Right cardiac atrium (tissue), 5 donors: ENCODE results near the gene MYCL. TPM values are rescaled to one million over a fixed set of nuclear protein-coding genes. Genes with fewer than 3 reads are reported as not detected.
"Not testable (repeated sequence)": the region's sequence is repeated elsewhere in the genome, so short reads cannot be mapped to it uniquely, and the experiment has no call there.

Experiments used
- ATAC-seq, 2 donors: fragments of 200-7000 bp; cut with Tn5 transposase; one replicate each; pipeline versions ENCODE4 v1.8.0 to v1.9.1; 2020; ENCODE audit warnings: moderate library complexity in 2 of 2, mild to moderate bottlenecking in 1 of 2
- DNase-seq, 3 donors: peaks; one replicate each; pipeline ENCODE4 v3.0.0-alpha.2; 2020
- H3K27ac ChIP-seq: one replicate; pipeline ENCODE4 v1.5.1; 2013; ENCODE audit warnings: mild to moderate bottlenecking, low read length, control low read depth, moderate library complexity
- H3K27me3 ChIP-seq: one replicate; pipeline ENCODE4 v1.6.1; 2013; ENCODE audit not compliant: control insufficient read depth, insufficient read depth
- H3K4me1 ChIP-seq: one replicate; pipeline ENCODE4 v1.6.1; 2013; ENCODE audit warnings: low read length; ENCODE audit not compliant: control insufficient read depth, insufficient read depth
- H3K4me3 ChIP-seq: one replicate; pipeline ENCODE4 v1.5.1; 2013; ENCODE audit warnings: low read length, control low read depth
- H3K9me3 ChIP-seq: one replicate; pipeline ENCODE4 v1.6.1; 2013; ENCODE audit warnings: low read length; ENCODE audit not compliant: control insufficient read depth
- WGBS: extraction: QIAGEN DNeasy Blood & Tissue Kit; methylation state at CpG from one replicate; pipeline ENCODE4 v1.1.7; 2013; 5-methylcytosine and 5-hydroxymethylcytosine counted together
- intact Hi-C, 4 donors: fragments of 100-400 bp; cut with DNase I; formaldehyde crosslinking; loops; one replicate each; pipeline versions ENCODE4 v1.11.0 to v1.14.0; 2022 to 2023
- polyA plus RNA-seq: library from polyadenylated mRNA; stranded (reverse); fragments of 200-250 nt; gene quantifications from one replicate; pipeline ENCODE4 v1.2.3, GENCODE V29; 2013
- total RNA-seq, 4 donors: library from RNA; stranded (reverse); fragmentation: NEBNext Ultra II Directional; extraction: Animal tissue kit (Norgen Biotek cat#: 25700); gene quantifications; one replicate each; pipeline ENCODE4 v1.2.1, GENCODE V29; 2021
- donor health status: healthy with polysubstance abuse.
- donor health status: DM: no; HTN: yes; CAD: no.
- donor health status: DM: no; HTN: no; CAD: no.
- donor health status: DM: no; HTN: yes; CAD: no; lungs with severe emphysema.
- donor health status: DM: yes; HTN: yes; CAD: no.

MYCL gene
- total and polyA plus RNA-seq, 5 donors, result 0.23 to 0.97 (median 0.51) TPM

GRCh38 chr1:39915499-39916129, 13.9 kb upstream of the MYCL start:
- intact Hi-C loops, result loop anchor here in 2 of 4 donors (5.0 kb wide), 2 partner anchors 52 to 57 kb away; no protein-coding TSS in a partner anchor
- Histone ChIP-seq H3K9me3 (no peaks in the 10 kb centered on the region), H3K4me1 (no peaks in the 10 kb centered on the region), H3K27me3 (no peaks in the 10 kb centered on the region), H3K27ac (no peak overlapping the region), H3K4me3 (no peak overlapping the region)
- WGBS, result 77% methylated on average over 6 of the region's 6 CpGs
- no peak for ATAC-seq
- no peak for DNase-seq

- 94% methylated on average over 29 of the region's 30 CpGs for WGBS
- H3K9me3 ChIP-seq, DNase-seq, H3K4me1 ChIP-seq, H3K27me3 ChIP-seq, H3K4me3 ChIP-seq, intact Hi-C loops, ATAC-seq, H3K27ac ChIP-seq: not testable (repeated sequence)
These were observed 11.4 kb upstream of the MYCL start for GRCh38 chr1:39913136-39913535.

- WGBS, result 96% methylated on average over 3 of the region's 3 CpGs
- intact Hi-C loops, result no loop called here
- Histone ChIP-seq H3K4me1 (no peaks in the 10 kb centered on the region), H3K27me3 (no peaks in the 10 kb centered on the region), H3K4me3 (no peak overlapping the region), H3K27ac (no peak overlapping the region), H3K9me3 (no peaks in the 10 kb centered on the region)
- no peak for ATAC-seq
- DNase-seq, result no peak
These were observed 8.5 kb upstream of the MYCL start for GRCh38 chr1:39910263-39910662.

GRCh38 chr1:39908534-39908933, 6.8 kb upstream of the MYCL start:
- DNase-seq (no peak), ATAC-seq (no peak)
- intact Hi-C loops, result loop anchor here in 1 of 4 donors (10.0 kb wide), 1 partner anchor 94 kb away; no protein-coding TSS in a partner anchor
- Histone ChIP-seq H3K4me3 (no peak overlapping the region), H3K4me1 (no peaks in the 10 kb centered on the region), H3K9me3 (no peaks in the 10 kb centered on the region), H3K27me3 (no peaks in the 10 kb centered on the region), H3K27ac (no peak overlapping the region)
- 96% methylated on average over 2 of the region's 2 CpGs for WGBS

GRCh38 chr1:39907528-39908453, 6.1 kb upstream of the MYCL start:
- DNase-seq, result no peak
- no peak overlapping the region for H3K4me3 ChIP-seq
- no peaks in the 10 kb centered on the region for H3K9me3 ChIP-seq
- 72% methylated on average over 3 of the region's 3 CpGs for WGBS
- H3K27me3 ChIP-seq, result no peaks in the 10 kb centered on the region
- intact Hi-C loops, result loop anchor here in 1 of 4 donors (10.0 kb wide), 1 partner anchor 93 kb away; no protein-coding TSS in a partner anchor
- H3K4me1 ChIP-seq, result no peaks in the 10 kb centered on the region
- no peak for ATAC-seq
- no peak overlapping the region for H3K27ac ChIP-seq

- WGBS, result 76% methylated on average over 4 of the region's 4 CpGs
- Histone ChIP-seq H3K27ac (no peak overlapping the region), H3K4me3 (no peak overlapping the region), H3K4me1 (no peaks in the 10 kb centered on the region), H3K27me3 (no peaks in the 10 kb centered on the region), H3K9me3 (no peaks in the 10 kb centered on the region)
- ATAC-seq, result no peak
- intact Hi-C loops, result loop anchor here in 1 of 4 donors (10.0 kb wide), 1 partner anchor 90 kb away; no protein-coding TSS in a partner anchor
- DNase-seq, result no peak
These were observed 3.5 kb upstream of the MYCL start for GRCh38 chr1:39905172-39905571.

- DNase-seq (no peak), ATAC-seq (no peak)
- Histone ChIP-seq H3K27me3 (no peaks in the 10 kb centered on the region), H3K9me3 (no peaks in the 10 kb centered on the region), H3K4me1 (no peaks in the 10 kb centered on the region), H3K4me3 (peak overlapping the region; percentile 80), H3K27ac (no peak overlapping the region)
- 11% methylated on average over 13 of the region's 13 CpGs for WGBS
- intact Hi-C loops, result loop anchor here in 3 of 4 donors (5.0 to 10.0 kb wide), 3 partner anchors 80 to 88 kb away; no protein-coding TSS in a partner anchor
These were observed 717 bp upstream of the MYCL start for GRCh38 chr1:39902460-39902807.

GRCh38 chr1:39901464-39901713, 328 bp downstream of the MYCL start:
- Histone ChIP-seq H3K27ac (no peak overlapping the region), H3K4me1 (no peaks in the 10 kb centered on the region), H3K9me3 (no peaks in the 10 kb centered on the region), H3K27me3 (no peaks in the 10 kb centered on the region), H3K4me3 (peak overlapping the region; percentile 80)
- intact Hi-C loops, result loop anchor here in 3 of 4 donors (5.0 to 10.0 kb wide), 3 partner anchors 79 to 87 kb away; no protein-coding TSS in a partner anchor
- DNase-seq (peak; percentile 31 to 76 (median 68)), ATAC-seq (peak; percentile 23 to 41)
- WGBS, result under 1% methylated on average over 28 of the region's 28 CpGs

GRCh38 chr1:39900662-39901463, 854 bp downstream of the MYCL start:
- ATAC-seq (peak; percentile 30 to 61), DNase-seq (peak; percentile 23 to 63 (median 48))
- intact Hi-C loops, result loop anchor here in 3 of 4 donors (5.0 to 10.0 kb wide), 3 partner anchors 79 to 86 kb away; no protein-coding TSS in a partner anchor
- whole genome bisulfite sequencing, result 3% methylated on average over 64 of the region's 64 CpGs
- Histone ChIP-seq H3K9me3 (no peaks in the 10 kb centered on the region), H3K4me3 (peak overlapping the region; percentile 80), H3K27me3 (no peaks in the 10 kb centered on the region), H3K27ac (no peak overlapping the region), H3K4me1 (no peaks in the 10 kb centered on the region)

GRCh38 chr1:39899611-39900538, 1.8 kb downstream of the MYCL start:
- intact Hi-C loops, result loop anchor here in 3 of 4 donors (5.0 to 10.0 kb wide), 3 partner anchors 78 to 85 kb away; no protein-coding TSS in a partner anchor
- H3K4me1 ChIP-seq, result no peaks in the 10 kb centered on the region
- H3K27me3 ChIP-seq, result no peaks in the 10 kb centered on the region
- no peak overlapping the region for H3K4me3 ChIP-seq
- DNase-seq, result no peak
- H3K27ac ChIP-seq, result no peak overlapping the region
- no peaks in the 10 kb centered on the region for H3K9me3 ChIP-seq
- 81% methylated on average over 8 of the region's 8 CpGs for WGBS
- ATAC-seq, result no peak
